GM13976 (cell line): ENCODE results near the gene CD300E.

ENCODE experiments used
- DNase-seq: peaks from one replicate; pipeline ENCODE4 v3.0.0; 2012; ENCODE audit warnings: low spot score
- CTCF ChIP-seq: IDR thresholded peaks from 2 replicates; pipeline ENCODE4 v1.5.1; 2012; ENCODE audit warnings: borderline replicate concordance, mild to moderate bottlenecking; ENCODE audit not compliant: insufficient read depth; ENCODE audit errors: extremely low read depth, missing control alignments, control extremely low read depth
- in situ Hi-C: fragments of 300-500 bp; cut with MboI; formaldehyde crosslinking; loops from one replicate; pipeline ENCODE4 v1.12.0; 2022; ENCODE audit warnings: low sequenced_read_pairs, mixed read lengths, inconsistent platforms; ENCODE audit not compliant: unreplicated experiment

Gene CD300E

GRCh38 chr17:74598346-74599022 is 25.1 kb downstream of the CD300E start:
- DNase-seq = no peak
- in situ Hi-C loops = no loop called here
- TF ChIP-seq CTCF = no peak

- in situ Hi-C loops = no loop called here
- DNase-seq = no peak
- no peak for TF ChIP-seq CTCF
Measured at GRCh38 chr17:74597069-74597790, 26.3 kb downstream of the CD300E start.

- no peak for DNase-seq
- no peak for TF ChIP-seq CTCF
- in situ Hi-C loops = no loop called here
Measured at GRCh38 chr17:74595037-74595750, 28.3 kb downstream of the CD300E start.

GRCh38 chr17:74592087-74592990 is 31.2 kb downstream of the CD300E start, which contains the start of gene CD300LD:
CD300LD (minus strand) TSS chr17:74592283; CDS start chr17:74592202, 81 bp downstream.
- no peak for DNase-seq
- no peak for TF ChIP-seq CTCF
- in situ Hi-C loops = no loop called here

GRCh38 chr17:74591503-74591902 is 32.0 kb downstream of the CD300E start:
- TF ChIP-seq CTCF = no peak
- in situ Hi-C loops = no loop called here
- no peak for DNase-seq

GRCh38 chr17:74585711-74586110 is 37.8 kb downstream of the CD300E start:
- in situ Hi-C loops = no loop called here
- no peak for DNase-seq
- TF ChIP-seq CTCF = no peak
